Cardiac muscle cell (in vitro differentiated cells and primary cell): ENCODE data around the gene TTC8. TPM values are rescaled to one million over a fixed set of nuclear protein-coding genes. Genes with fewer than 3 reads are reported as not detected.

Source experiments
- DNase-seq, 2 donors: peaks; one replicate each; pipeline versions ENCODE4 v3.0.0 to v3.0.0-alpha.2; 2010 to 2017; ENCODE audit warnings: low read depth in 1 of 2, low spot score in 1 of 2
- H3K27ac ChIP-seq: fragments of 200-600 bp; sonication (generic); 2 replicates; pipeline ENCODE4 v1.5.1; 2016
- H3K27me3 ChIP-seq: fragments of 200-600 bp; sonication (generic); 2 replicates; pipeline ENCODE4 v1.6.0; 2016; ENCODE audit warnings: control low read depth
- H3K36me3 ChIP-seq: fragments of 200-600 bp; sonication (generic); 2 replicates; pipeline ENCODE4 v1.5.1; 2016; ENCODE audit warnings: control low read depth
- H3K4me1 ChIP-seq: fragments of 200-600 bp; sonication (generic); 2 replicates; pipeline ENCODE4 v1.8.1; 2017; ENCODE audit warnings: low read depth, mild to moderate bottlenecking, mixed run types
- H3K4me3 ChIP-seq: fragments of 200-600 bp; sonication (generic); 2 replicates; pipeline ENCODE4 v1.5.1; 2016; ENCODE audit warnings: mild to moderate bottlenecking
- H3K9me3 ChIP-seq: fragments of 200-600 bp; sonication (generic); 2 replicates; pipeline ENCODE4 v1.5.1; 2017; ENCODE audit warnings: low read depth, mild to moderate bottlenecking, control low read depth
- polyA plus RNA-seq: library from polyadenylated mRNA; unstranded; fragments of >200 nt; fragmentation: Nextera tagmentation; extraction: Ambion mirVana; gene quantifications from 2 replicates; pipeline ENCODE4 v1.2.1, GENCODE V29; 2016
- total RNA-seq: library from RNA; depleted of rRNA; stranded (reverse); fragments of >200 nt; gene quantifications from 2 replicates; pipeline ENCODE4 v1.2.3, GENCODE V29; 2016
- TF ChIP-seq, protein P1 (sequence below): IDR thresholded peaks from 2 replicates; pipeline ENCODE4 v1.5.1; 2012; ENCODE audit warnings: low read depth, mild to moderate bottlenecking, low read length

The TTC8 gene
- total and polyA plus RNA-seq, 2 experiments from 2014 or later, result 22.6 to 29.8 TPM

GRCh38 chr14:88799522-88799921 is 24.9 kb upstream of the TTC8 start:
- no peak for DNase-seq
- H3K4me1 ChIP-seq, result no peaks in the 10 kb centered on the region

GRCh38 chr14:88802596-88802995 is 21.9 kb upstream of the TTC8 start:
- TF ChIP-seq, protein P1, sequence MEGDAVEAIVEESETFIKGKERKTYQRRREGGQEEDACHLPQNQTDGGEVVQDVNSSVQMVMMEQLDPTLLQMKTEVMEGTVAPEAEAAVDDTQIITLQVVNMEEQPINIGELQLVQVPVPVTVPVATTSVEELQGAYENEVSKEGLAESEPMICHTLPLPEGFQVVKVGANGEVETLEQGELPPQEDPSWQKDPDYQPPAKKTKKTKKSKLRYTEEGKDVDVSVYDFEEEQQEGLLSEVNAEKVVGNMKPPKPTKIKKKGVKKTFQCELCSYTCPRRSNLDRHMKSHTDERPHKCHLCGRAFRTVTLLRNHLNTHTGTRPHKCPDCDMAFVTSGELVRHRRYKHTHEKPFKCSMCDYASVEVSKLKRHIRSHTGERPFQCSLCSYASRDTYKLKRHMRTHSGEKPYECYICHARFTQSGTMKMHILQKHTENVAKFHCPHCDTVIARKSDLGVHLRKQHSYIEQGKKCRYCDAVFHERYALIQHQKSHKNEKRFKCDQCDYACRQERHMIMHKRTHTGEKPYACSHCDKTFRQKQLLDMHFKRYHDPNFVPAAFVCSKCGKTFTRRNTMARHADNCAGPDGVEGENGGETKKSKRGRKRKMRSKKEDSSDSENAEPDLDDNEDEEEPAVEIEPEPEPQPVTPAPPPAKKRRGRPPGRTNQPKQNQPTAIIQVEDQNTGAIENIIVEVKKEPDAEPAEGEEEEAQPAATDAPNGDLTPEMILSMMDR, result no peak
- H3K36me3 ChIP-seq, result no peaks in the 10 kb centered on the region
- no peaks in the 10 kb centered on the region for H3K9me3 ChIP-seq
- DNase-seq, result no peak
- H3K27me3 ChIP-seq, result peaks cover 10% of the 10 kb centered on the region
- no peaks in the 10 kb centered on the region for H3K4me1 ChIP-seq
- no peak overlapping the region for H3K4me3 ChIP-seq
- no peak overlapping the region for H3K27ac ChIP-seq

More at GRCh38 chr14:88799522-88799921, 24.9 kb upstream of the TTC8 start:
- TF ChIP-seq, protein P1, result no peak
- Histone ChIP-seq H3K27ac (no peak overlapping the region), H3K9me3 (no peaks in the 10 kb centered on the region), H3K27me3 (peaks cover 20% of the 10 kb centered on the region), H3K36me3 (no peaks in the 10 kb centered on the region), H3K4me3 (no peak overlapping the region)

- TF ChIP-seq, protein P1, result no peak
- Histone ChIP-seq H3K4me3 (no peak overlapping the region), H3K36me3 (no peaks in the 10 kb centered on the region), H3K9me3 (no peaks in the 10 kb centered on the region), H3K4me1 (no peaks in the 10 kb centered on the region), H3K27me3 (no peaks in the 10 kb centered on the region), H3K27ac (no peak overlapping the region)
- DNase-seq, result no peak
Observed at GRCh38 chr14:88804035-88804434, 20.4 kb upstream of the TTC8 start.

- no peaks in the 10 kb centered on the region for H3K9me3 ChIP-seq
- DNase-seq, result no peak
- H3K4me3 ChIP-seq, result no peak overlapping the region
- H3K36me3 ChIP-seq, result no peaks in the 10 kb centered on the region
- no peaks in the 10 kb centered on the region for H3K4me1 ChIP-seq
- TF ChIP-seq, protein P1, result no peak
- no peak overlapping the region for H3K27ac ChIP-seq
- H3K27me3 ChIP-seq, result no peaks in the 10 kb centered on the region
Observed at GRCh38 chr14:88804477-88804876, 20.0 kb upstream of the TTC8 start.

GRCh38 chr14:88808359-88808758 is 16.1 kb upstream of the TTC8 start:
- no peak for DNase-seq
- Histone ChIP-seq H3K4me3 (no peak overlapping the region), H3K27ac (no peak overlapping the region), H3K9me3 (no peaks in the 10 kb centered on the region), H3K4me1 (no peaks in the 10 kb centered on the region), H3K36me3 (no peaks in the 10 kb centered on the region), H3K27me3 (no peaks in the 10 kb centered on the region)
- TF ChIP-seq, protein P1, result no peak

DNA sequence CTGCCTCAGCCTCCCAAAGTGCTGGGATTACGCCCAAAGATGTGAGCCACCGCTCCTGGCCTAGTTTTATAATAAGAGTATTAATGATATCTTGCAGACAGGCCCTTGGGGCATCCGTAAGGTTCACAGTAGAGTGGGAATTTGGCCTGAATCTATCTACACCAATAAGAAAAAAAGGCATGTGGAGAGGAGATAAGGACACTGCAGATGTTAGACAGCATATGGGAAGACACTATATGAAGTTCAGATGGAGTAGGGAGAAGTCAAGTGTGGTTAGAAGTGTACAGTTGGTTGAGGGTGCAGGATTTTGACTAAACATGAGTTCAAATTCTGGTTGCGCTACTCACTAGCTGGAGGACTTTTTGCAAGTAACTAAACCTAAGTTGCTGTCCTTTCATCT is 8.5 kb upstream of the TTC8 start:
- TF ChIP-seq, protein P1, result no peak
- Histone ChIP-seq H3K4me1 (no peaks in the 10 kb centered on the region), H3K27ac (no peak overlapping the region), H3K27me3 (no peaks in the 10 kb centered on the region), H3K9me3 (no peaks in the 10 kb centered on the region), H3K36me3 (no peaks in the 10 kb centered on the region), H3K4me3 (no peak overlapping the region)
- no peak for DNase-seq
